ENCODE measurements around the gene GAL3ST3. TPM values are rescaled to one million over a fixed set of nuclear protein-coding genes. Genes with fewer than 3 reads are reported as not detected.
"Not testable (repeated sequence)": the region's sequence is repeated elsewhere in the genome, so short reads cannot be mapped to it uniquely, and the experiment has no call there.

GAL3ST3 gene, protein sequence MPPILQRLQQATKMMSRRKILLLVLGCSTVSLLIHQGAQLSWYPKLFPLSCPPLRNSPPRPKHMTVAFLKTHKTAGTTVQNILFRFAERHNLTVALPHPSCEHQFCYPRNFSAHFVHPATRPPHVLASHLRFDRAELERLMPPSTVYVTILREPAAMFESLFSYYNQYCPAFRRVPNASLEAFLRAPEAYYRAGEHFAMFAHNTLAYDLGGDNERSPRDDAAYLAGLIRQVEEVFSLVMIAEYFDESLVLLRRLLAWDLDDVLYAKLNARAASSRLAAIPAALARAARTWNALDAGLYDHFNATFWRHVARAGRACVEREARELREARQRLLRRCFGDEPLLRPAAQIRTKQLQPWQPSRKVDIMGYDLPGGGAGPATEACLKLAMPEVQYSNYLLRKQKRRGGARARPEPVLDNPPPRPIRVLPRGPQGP
- not detected in 2 replicates for total RNA-seq
- 1.6 TPM for polyA plus RNA-seq (2012)

DNA sequence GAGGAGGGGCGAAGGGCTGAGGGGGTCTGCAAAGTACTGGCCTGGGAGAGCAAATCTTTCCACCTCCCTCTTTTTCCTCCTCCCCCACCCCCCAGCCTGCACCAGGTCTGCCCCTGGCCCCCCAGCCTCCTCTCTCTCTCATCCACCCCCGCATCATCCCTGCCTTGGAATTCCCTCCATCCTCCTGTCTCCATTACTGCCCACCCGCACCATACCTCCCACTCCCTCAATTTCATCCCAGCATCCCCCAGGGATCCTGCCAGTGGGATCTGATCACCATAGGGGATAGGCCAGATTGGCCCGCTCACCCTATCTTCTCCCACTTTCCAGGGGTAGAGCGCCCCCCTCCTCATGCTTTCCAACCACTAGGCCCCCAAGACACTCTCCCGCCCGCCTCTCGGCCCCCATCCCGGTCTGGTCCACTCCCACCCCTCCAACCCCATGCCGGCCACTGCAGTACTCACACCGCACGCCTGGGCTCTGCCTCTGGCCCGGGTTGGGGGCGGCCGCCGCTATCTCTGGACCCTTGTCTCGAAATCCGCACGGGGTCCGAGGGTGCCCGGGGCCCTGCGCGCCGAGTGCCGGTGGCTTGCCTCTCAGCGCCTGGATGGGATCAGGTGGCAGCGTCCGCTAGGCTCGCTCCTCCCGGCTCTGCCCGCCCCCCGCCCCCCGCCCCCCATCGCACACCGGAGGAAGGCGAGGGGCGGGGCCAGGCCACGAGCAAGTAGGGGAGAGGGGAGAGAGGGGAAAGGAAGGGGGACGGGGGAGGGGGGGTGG is at the start of gene GAL3ST3:
GAL3ST3 (minus strand) TSS at position 615 of the 777 bp plus-strand sequence. CDS start 3,746 bp downstream, outside the sequence.
- no peak for DNase-seq (ENCODE audit: low read depth)

DNA sequence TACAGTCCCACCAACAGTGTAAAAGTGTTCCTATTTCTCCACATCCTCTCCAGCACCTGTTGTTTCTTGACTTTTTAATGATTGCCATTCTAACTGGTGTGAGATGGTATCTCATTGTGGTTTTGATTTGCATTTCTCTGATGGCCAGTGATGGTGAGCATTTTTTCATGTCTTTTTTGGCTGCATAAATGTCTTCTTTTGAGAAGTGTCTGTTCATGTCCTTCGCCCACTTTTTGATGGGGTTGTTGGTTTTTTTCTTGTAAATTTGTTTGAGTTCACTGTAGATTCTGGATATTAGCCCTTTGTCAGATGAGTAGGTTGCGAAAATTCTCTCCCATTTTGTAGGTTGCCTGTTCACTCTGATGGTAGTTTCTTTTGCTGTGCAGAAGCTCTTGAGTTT is 43.2 kb upstream of the GAL3ST3 start:
- not testable (repeated sequence) for DNase-seq (ENCODE audit: low read depth)

DNA sequence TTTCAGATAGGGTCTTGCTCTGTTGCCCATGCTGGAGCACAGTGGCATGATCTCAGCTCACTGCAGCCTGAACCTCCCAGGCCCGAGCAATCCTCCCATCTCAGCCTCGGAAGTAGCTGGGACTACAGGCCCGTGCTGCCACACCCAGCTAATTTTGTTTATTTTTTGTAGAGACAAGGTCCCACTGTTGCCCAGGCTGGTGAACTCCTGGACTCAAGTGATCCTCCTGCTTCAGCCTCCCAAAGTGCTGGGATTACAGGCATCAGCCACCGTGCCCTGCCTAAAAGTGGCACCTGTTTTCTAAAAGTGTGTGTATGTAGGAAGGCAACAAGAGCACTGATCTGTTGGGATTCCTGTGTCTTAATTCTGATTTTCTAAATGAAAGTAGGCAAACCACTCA is 41.3 kb upstream of the GAL3ST3 start:
- DNase-seq (ENCODE audit: low read depth) = no peak

DNA sequence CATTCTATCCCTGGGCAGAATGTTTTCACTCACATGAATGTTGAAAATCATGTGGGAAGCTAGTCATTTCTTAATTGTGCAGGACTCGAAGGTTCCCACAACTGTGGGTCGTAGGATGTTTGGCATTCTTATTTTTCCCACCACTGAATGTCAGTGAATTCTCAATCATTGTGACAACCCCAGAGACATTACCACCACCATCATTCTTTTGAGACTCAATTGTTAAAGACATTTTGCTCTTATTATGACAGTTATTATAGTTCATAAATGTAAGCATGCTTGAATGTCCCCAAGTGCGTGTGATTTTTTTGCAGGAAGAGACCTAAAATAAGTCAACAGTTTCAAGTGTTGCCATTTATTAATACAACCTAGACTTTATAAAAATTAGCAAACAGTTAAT is 40.1 kb upstream of the GAL3ST3 start:
- no peak for DNase-seq (ENCODE audit: low read depth)

DNA sequence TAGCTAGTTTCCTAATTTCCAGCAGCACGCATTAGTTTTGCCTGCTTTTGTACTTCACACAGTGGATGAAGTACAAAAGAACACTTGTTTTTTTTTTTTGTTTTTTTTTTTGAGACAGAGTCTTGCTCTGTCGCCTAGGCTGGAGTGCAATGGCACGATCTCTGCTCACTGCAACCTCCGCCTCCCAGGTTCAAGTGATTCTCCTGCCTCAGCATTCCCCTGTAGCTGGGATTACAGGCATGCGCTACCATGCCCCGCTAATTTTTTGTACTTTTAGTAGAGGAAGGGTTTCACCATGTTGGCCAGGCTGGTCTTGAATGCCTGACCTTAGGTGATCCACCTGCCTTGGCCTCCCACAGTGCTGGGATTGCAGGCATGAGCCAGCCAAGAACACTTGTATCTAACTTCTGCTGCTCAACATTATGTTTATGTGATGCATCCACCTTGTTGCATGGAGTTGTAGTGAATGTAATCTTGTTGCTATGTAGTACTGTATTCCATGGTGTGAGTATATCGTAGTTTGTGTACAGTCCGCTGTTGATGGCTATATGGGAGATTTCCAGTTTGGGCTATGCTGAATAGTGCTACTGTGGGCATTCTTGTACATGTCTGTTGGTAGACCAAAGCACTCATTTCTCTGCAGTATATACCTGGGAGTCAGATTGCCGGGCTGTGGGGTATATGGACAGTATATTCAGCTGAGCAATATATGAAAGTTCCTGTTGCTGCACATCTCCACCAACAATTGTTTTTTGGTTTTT is 38.4 kb upstream of the GAL3ST3 start:
- no peak for DNase-seq (ENCODE audit: low read depth)

DNA sequence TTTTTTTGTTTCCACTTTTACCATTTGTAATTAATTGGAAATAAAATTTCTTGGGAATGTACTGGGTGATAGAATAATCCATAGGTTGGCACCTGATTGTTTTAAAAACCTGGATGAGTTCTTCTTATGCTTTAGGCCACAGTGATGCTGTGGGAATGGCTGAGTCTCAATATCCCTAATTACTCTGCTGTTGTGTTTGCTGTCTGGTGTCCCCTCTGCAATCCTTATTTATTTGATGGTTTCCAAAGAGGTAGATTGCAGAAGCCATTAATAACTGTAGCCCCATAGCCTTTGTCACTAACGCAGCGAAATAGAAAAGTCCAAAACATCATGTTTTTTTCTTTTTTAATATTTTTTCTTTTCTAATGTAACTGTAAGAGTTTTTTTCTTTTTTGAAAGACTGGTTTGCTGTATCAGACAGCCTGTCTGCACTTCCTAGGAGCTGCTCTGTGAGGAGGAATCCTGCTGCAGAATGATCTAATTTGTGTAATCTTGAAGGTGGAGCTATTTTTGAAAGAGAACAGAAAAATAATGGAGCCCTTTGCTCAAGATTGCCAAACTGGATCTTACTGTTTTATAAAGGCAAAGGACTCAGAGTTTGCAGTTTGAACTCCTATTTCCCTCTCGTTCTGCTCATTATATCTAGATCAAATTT is 36.0 kb upstream of the GAL3ST3 start:
- no peak for DNase-seq (ENCODE audit: low read depth)

DNA sequence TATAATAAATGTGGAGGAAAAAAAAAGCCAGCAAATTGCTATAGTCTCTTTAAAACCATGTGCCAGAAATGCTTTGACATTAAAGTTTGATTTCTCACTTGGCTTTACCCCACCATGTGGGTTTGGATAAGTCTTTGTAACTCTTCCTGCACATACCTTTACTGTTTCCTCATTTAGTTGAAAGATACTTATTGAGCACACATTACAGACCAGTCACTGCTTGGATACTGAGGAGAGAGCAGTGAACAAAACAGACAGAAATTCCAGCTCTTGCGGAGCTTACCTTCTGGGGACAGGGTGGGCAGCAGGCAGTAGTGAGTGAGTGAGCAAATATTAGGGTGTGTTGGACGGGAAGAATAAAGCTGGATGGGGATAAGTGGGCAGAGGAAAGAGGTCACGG is 34.8 kb upstream of the GAL3ST3 start:
- no peak for DNase-seq (ENCODE audit: low read depth)

DNA sequence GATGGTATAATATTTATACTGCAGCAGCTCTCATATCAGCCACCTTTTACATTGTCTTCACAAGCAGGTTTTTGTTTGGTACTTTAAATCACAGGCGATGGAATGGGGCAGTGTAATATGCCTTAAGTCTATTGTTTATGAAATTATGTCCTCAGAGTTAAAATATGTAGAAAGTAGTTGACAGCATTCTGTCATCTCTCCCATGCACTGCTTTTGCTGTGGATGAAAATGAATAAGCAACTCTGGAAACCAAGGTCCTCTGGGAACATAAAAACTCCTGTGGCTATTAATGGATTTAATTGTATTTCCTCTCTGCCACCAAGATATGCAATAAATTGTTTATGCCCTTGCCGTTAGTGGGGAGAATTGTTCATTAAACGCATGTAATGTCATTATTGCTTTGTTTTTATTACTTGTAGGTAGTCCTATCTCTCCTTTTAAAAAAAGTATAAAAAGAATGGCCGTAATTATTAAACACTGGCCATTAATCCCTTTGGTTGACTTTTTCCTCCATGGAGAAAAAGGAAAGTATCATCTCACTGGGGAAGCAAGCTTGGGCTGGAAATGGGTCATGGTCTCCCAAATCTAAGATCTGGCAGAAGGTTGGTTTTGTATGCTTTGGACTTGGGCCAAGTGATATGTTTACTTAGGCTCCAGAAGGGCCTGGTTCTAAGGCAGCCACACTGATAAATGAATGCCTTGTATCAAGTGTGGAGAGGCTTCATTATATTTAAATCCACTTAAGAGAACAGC is 34.2 kb upstream of the GAL3ST3 start:
- DNase-seq (ENCODE audit: low read depth) = peak; percentile 18

DNA sequence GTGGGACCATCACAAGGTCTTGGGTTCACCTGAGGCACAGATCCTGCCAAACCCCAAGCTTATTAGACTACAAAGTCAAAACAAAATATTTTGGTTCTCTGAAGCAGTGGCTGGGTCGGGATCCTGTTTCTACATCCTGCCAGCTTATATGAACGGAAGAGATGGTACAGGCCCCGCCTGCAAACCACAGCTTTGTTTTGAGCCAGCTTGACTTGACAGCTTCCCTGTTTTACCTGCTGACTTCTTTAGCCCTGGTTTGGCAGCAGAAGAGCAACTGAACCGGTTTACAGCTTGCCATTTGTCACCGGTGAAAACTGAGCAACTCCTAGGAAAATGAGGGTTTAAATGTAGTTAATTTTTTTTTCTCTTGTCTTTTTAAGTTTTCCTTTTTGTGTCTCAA is 32.5 kb upstream of the GAL3ST3 start:
- DNase-seq (ENCODE audit: low read depth) = peak; percentile 32

DNA sequence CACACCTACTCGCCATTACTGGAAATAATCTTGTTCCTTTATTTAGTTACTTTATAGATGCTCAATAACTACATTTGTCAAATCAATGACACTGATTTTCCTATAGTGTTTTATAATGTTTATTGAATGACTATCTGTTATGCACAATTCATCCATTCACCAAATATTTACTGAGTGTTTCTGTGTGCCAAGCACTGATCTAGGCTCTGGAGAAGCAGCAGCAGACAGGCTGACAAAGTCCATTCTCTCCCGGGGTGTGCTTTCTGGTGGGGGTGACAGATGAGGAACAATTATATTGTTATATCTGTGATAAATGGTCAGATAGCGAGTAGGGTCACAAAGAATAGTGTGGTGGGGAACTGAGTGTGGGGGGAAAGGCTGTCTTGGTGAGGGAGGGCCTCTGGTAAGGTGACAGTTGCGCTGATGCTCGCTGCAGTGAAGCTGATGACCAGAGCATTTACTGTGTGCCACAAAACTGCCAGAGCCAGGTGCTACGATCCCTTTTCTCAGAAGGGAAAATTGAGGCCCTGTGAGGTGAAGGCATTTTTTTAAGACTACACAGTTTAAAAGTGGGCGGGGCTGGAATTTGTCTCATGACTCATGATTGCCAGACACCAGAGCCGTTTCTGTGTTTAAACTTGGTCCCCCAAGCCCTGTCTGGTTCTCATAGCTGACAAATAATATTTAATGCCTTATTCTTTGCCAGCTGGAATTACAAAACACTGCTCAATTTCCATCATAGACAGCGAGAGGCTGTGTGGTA is 31.3 kb upstream of the GAL3ST3 start:
- DNase-seq (ENCODE audit: low read depth) = peak; percentile 75

DNA sequence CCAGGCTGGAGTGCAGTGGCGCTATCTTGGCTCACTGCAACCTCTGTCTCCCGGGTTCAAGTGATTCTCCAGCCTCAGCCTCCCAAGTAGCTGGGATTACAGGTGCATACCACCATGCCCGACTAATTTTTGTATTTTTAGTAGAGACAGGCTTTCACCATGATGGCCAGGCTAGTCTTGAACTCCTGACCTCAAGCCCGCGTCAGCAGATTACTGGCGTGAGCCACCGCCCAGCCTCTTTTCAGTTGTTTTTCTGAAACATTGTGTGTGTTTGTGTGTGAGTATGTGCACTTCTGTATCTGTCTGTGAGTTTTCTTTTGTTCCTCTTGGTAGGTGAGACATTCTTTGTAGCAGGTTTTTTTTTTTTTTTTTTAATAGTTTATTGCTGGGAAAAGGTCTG is 30.0 kb upstream of the GAL3ST3 start:
- not testable (repeated sequence) for DNase-seq (ENCODE audit: low read depth)

DNA sequence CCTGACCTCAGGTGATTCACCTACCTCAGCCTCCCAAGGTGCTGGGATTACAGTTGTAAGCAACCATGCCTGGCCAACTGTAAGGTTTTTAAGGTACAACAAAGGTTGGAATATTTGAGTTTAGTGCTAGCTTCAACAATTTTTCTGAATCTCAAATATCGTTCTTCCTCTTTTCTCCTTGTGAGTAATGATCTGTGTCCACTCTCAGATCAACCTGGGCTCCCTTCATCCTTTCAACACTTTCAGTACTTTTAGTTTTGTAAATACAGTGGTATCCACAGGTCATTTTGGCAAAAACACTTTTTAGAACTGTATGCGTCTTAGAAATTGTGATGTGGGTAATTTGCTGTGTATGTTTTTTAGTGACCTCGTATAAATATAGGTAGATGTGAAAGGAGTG is 29.0 kb upstream of the GAL3ST3 start:
- DNase-seq (ENCODE audit: low read depth) = no peak

DNA sequence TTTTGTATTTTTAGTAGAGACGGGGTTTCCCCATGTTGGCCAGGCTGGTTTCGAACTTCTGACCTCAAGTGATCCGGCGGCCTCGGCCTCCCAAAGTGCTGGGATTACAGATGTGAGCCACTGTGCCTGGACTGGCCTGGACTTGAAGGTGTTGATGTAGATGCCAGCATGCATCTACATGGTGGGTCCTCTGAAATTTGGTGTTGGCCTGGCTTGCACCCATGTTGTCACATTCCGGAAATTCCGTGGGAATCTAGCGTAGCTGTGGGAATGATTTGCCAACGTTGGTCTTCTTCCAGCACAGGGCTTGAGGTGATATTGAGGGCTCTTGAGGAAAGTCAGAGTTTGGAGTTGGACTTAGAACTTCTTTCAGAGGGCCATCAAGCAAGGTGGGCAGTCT is 27.6 kb upstream of the GAL3ST3 start:
- peak; percentile 58 for DNase-seq (ENCODE audit: low read depth)

DNA sequence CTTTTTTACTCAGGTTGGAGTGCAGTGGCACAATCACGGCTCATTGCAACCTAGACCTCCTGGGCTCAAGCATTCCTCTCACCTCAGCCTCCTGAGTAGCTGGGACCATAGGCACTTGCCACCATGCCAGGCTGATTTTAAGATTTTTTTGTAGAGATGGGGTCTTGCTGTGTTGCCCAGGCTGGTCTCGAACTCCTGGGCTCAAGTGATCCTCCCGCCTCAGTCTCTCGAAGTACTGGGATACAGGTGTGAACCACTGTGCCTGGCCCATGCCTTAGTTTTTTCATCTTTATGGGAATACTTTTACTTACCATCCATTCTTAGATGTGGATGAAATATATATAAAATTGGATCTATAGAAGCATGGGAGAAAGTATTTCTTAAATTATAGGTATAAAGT is 26.3 kb upstream of the GAL3ST3 start:
- DNase-seq (ENCODE audit: low read depth) = no peak

DNA sequence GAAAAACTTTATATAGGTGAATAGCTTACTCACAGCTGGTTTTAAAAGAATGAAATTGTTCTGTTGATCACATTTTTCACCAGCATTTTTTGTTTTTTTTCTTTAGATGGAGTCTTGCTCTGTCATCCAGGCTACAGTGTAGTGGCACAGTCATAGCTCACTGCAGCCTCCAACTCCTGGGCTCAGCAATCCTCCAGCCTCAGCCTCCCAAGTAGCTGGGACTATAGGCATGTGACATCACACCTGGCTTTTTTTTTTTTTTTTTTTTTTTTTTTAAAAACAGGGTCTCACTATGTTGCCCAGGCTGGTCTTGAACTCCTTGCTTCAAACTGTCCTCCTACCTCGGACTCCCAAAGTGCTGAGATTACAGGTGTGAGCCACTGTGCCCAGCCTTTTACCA is 24.7 kb upstream of the GAL3ST3 start:
- no peak for DNase-seq (ENCODE audit: low read depth)

DNA sequence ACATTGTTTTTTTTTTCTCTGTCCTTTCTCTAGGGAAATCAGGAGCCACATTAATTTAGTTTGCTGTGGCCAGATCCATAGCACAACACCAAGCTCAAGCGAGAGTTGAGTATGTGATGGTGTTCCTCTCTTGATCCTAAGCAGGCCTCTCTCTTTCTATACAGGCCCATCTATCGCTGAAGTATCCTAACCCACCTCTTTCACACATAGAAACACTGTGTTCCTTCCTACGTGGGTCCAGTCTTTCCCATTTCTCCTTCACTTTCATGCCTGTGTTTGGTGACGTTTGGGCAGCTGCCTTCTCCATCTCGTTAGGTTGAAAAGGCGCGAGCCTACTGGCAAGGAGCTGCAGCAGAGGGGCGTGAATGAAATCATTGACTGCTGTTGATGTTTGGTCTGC is 23.6 kb upstream of the GAL3ST3 start:
- no peak for DNase-seq (ENCODE audit: low read depth)

DNA sequence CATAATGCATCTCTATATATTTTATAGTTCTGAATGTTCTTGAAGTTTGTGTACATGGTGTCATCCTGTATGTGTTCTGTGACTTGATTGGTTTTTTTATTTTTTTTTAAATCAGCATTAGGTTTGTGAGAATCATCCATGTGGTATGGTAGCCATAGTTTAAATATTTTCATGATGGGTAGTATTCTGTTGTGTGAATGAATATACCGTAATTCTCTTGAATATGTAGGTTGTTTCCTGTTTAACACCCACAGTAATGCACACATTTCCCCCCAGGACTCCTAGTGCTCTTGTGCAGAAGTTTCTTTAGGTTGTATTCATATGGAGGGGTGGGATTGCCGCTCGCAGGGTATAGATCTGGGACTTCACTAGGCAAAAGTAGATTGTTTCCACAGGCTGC is 23.1 kb upstream of the GAL3ST3 start:
- DNase-seq (ENCODE audit: low read depth) = no peak

DNA sequence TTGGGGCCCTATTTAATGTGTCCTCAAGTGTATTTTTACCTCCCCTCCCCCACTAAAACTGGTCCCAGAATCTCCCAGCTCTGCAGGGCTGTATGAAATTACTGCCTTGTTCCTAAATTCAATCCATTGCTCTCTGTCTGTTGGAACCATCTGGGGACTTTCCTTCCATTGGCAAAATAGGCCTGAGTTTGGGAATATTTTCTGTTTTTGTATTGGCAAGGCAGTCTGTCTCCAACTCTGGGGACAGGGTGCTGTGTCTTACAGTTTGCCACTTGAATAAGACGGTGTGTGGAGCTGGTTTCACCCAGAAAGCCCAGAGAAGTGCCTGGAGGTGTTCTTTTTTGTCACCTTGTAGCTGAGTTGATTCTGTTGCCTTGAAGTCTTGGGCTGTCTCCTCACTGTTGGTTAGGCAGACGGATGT is 22.4 kb upstream of the GAL3ST3 start:
- DNase-seq (ENCODE audit: low read depth) = peak; percentile 13

DNA sequence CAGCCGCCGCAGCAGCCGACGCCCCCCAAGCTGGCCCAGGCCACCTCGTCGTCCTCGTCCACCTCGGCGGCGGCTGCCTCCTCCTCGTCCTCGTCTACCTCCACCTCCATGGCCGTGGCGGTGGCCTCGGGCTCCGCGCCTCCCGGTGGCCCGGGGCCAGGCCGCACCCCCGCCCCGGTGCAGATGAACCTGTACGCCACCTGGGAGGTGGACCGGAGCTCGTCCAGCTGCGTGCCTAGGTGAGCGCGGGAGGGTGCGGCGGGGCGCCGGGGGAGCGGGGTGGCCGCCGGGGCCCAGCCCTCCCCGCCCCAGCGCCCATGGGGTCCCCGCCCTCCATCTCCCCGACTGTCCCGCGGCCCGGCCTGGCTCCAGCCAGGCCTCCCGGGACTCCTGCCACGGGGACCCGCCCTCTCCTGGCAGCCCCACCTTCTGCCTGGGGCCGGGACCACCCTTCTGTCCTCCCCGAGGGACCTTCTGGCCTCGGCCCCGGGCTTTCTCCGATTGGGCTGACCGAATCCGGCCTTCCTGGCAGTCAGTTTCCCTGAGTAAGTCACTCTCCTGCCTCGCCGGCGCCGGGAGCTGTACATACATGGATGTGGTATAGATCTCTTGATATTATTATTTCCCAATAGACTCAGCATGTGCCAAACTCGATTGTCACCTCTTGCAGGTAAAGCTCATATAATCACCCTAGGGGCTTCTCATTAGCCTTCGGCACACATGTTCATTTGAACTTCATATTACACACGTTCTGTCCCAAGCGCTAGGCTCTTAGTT is 21.8 kb upstream of the GAL3ST3 start:
- DNase-seq (ENCODE audit: low read depth) = peak; percentile 21

Data from myocyte (in vitro differentiated cells).